ENCODE measurements around the gene CLEC4M. TPM values are rescaled to one million over a fixed set of nuclear protein-coding genes. Genes with fewer than 3 reads are reported as not detected.

Gene CLEC4M
- total RNA-seq, 1 experiment from 2014 or later = not detected

- no peaks in the 10 kb centered on the region for H3F3A ChIP-seq (ENCODE audit: low read length, unreplicated experiment)
- H3K4me1 ChIP-seq (ENCODE audit: insufficient read depth, low read length) = no peaks in the 10 kb centered on the region
- ChIA-PET POLR2A (ENCODE audit: unreplicated experiment) (no interaction called here), CTCF (no interaction called here)
- H3K27me3 ChIP-seq (ENCODE audit: low read length) = peaks cover 46% of the 10 kb centered on the region
- BruUV-seq (replicated peaks) = no TSS peak
- no peak overlapping the region for H3K4me2 ChIP-seq (ENCODE audit: low read length)
- H3K4me3 ChIP-seq (ENCODE audit: low read length) = no peak overlapping the region
- no peak overlapping the region for H3K27ac ChIP-seq (ENCODE audit: low read length)
- H3K9me2 ChIP-seq (replicated peaks; ENCODE audit: low read length) = no peaks in the 10 kb centered on the region
- no peak overlapping the region for H3K9ac ChIP-seq (ENCODE audit: low read length)
- H2AFZ ChIP-seq (ENCODE audit: low read length) = no peak overlapping the region
- no peaks in the 10 kb centered on the region for H3K9me3 ChIP-seq (ENCODE audit: low read length)
- TF ChIP-seq EZH2 (IDR thresholded peaks at IDR 0.05; ENCODE audit: low read length, unreplicated experiment) (no peak), CTCF (conservative IDR thresholded peaks at IDR 0.05; ENCODE audit: low read depth, low read length) (no peak), EZH2phosphoT487 (IDR thresholded peaks at IDR 0.05; ENCODE audit: borderline replicate concordance, low read length) (no peak)
- DNase-seq (no peak), ATAC-seq (no peak)
- no peaks in the 10 kb centered on the region for H3K79me2 ChIP-seq (ENCODE audit: low read length)
- intact Hi-C loops (cut with micrococcal nuclease) = no loop called here
- H3K36me3 ChIP-seq (ENCODE audit: low read depth, low read length) = no peaks in the 10 kb centered on the region
- H4K20me1 ChIP-seq (ENCODE audit: low read length) = no peaks in the 10 kb centered on the region
Observed at GRCh38 chr19:7742575-7742974, 20.5 kb upstream of the CLEC4M start.

- Histone ChIP-seq H3K9me2 (replicated peaks; ENCODE audit: low read length) (no peaks in the 10 kb centered on the region), H3K27me3 (ENCODE audit: low read length) (peaks cover 44% of the 10 kb centered on the region), H3K27ac (ENCODE audit: low read length) (no peak overlapping the region), H3K4me1 (ENCODE audit: insufficient read depth, low read length) (no peaks in the 10 kb centered on the region), H3K4me2 (ENCODE audit: low read length) (no peak overlapping the region), H4K20me1 (ENCODE audit: low read length) (no peaks in the 10 kb centered on the region), H2AFZ (ENCODE audit: low read length) (no peak overlapping the region), H3K36me3 (ENCODE audit: low read depth, low read length) (no peaks in the 10 kb centered on the region), H3K9ac (ENCODE audit: low read length) (no peak overlapping the region), H3K9me3 (ENCODE audit: low read length) (no peaks in the 10 kb centered on the region), H3K4me3 (ENCODE audit: low read length) (no peak overlapping the region), H3F3A (ENCODE audit: low read length, unreplicated experiment) (no peaks in the 10 kb centered on the region), H3K79me2 (ENCODE audit: low read length) (no peaks in the 10 kb centered on the region)
- CTCF ChIA-PET = no interaction called here
- intact Hi-C loops (cut with micrococcal nuclease) = no loop called here
- no peak for ATAC-seq
- DNase-seq = no peak
- BruUV-seq (replicated peaks) = no TSS peak
- TF ChIP-seq EZH2 (IDR thresholded peaks at IDR 0.05; ENCODE audit: low read length, unreplicated experiment) (no peak), CTCF (conservative IDR thresholded peaks at IDR 0.05; ENCODE audit: low read depth, low read length) (no peak), EZH2phosphoT487 (IDR thresholded peaks at IDR 0.05; ENCODE audit: borderline replicate concordance, low read length) (no peak)
- POLR2A ChIA-PET (ENCODE audit: unreplicated experiment) = no interaction called here
Observed at GRCh38 chr19:7742991-7743390, 20.1 kb upstream of the CLEC4M start.

- no peaks in the 10 kb centered on the region for H3K9me3 ChIP-seq (ENCODE audit: low read length)
- no peak overlapping the region for H3K27ac ChIP-seq (ENCODE audit: low read length)
- no peaks in the 10 kb centered on the region for H3K79me2 ChIP-seq (ENCODE audit: low read length)
- no peak overlapping the region for H3K9ac ChIP-seq (ENCODE audit: low read length)
- no peaks in the 10 kb centered on the region for H3K9me2 ChIP-seq (replicated peaks; ENCODE audit: low read length)
- no peak for TF ChIP-seq CTCF (conservative IDR thresholded peaks at IDR 0.05; ENCODE audit: low read depth, low read length)
- no peak for TF ChIP-seq EZH2 (IDR thresholded peaks at IDR 0.05; ENCODE audit: low read length, unreplicated experiment)
- TF ChIP-seq EZH2phosphoT487 (IDR thresholded peaks at IDR 0.05; ENCODE audit: borderline replicate concordance, low read length) = no peak
- H3K4me3 ChIP-seq (ENCODE audit: low read length) = no peak overlapping the region
- no peak for ATAC-seq
- ChIA-PET CTCF (no interaction called here), POLR2A (ENCODE audit: unreplicated experiment) (no interaction called here)
- intact Hi-C loops (cut with micrococcal nuclease) = no loop called here
- no peak overlapping the region for H2AFZ ChIP-seq (ENCODE audit: low read length)
- H3K4me1 ChIP-seq (ENCODE audit: insufficient read depth, low read length) = no peaks in the 10 kb centered on the region
- H3K27me3 ChIP-seq (ENCODE audit: low read length) = peaks cover 43% of the 10 kb centered on the region
- no TSS peak for BruUV-seq (replicated peaks)
- DNase-seq = no peak
- no peaks in the 10 kb centered on the region for H4K20me1 ChIP-seq (ENCODE audit: low read length)
- no peak overlapping the region for H3K4me2 ChIP-seq (ENCODE audit: low read length)
- no peaks in the 10 kb centered on the region for H3K36me3 ChIP-seq (ENCODE audit: low read depth, low read length)
- no peaks in the 10 kb centered on the region for H3F3A ChIP-seq (ENCODE audit: low read length, unreplicated experiment)
Observed at GRCh38 chr19:7743425-7743841, 19.6 kb upstream of the CLEC4M start.

Data from PC-3 (cell line).